HEK293 (cell line): Measurements from ENCODE around the gene TGFB1.

Source experiments
- CTCF ChIA-PET: fragments of 350-600 bp; formaldehyde crosslinking; extraction: SDS; loops from one replicate; lab custom pipeline; 2021; ENCODE audit warnings: antibody characterized with exemption; lab: Yijun Ruan, JAX
- POLR2A ChIA-PET: fragments of 300-600 bp; formaldehyde crosslinking; extraction: SDS; loops from one replicate; lab custom pipeline; 2020; ENCODE audit warnings: antibody characterized with exemption, inconsistent platforms; lab: Yijun Ruan, JAX
- H3K27ac ChIP-seq: fragments of 200-500 bp; sonication (Bioruptor generic); 2 replicates; pipeline ENCODE4 v1.5.1; 2014; ENCODE audit warnings: low read depth, low read length, control low read depth, inconsistent platforms; ENCODE audit errors: extremely low read depth
- H3K36me3 ChIP-seq, 2 experiments: fragments of 200-500 bp in 1 of 2; sonication (Bioruptor generic) in 1 of 2; 1 replicate in 1 of 2; 2 replicates in 1 of 2; pipeline ENCODE4 v1.5.1; 2014 to 2017; ENCODE audit warnings: inconsistent platforms in 2 of 2, low read length in 2 of 2; ENCODE audit not compliant: control insufficient read depth in 2 of 2, insufficient read depth in 1 of 2
- H3K4me1 ChIP-seq: fragments of 200-500 bp; sonication (Bioruptor generic); 2 replicates; pipeline ENCODE4 v1.5.1; 2014; ENCODE audit warnings: mild to moderate bottlenecking, low read length, inconsistent platforms; ENCODE audit not compliant: control insufficient read depth, insufficient read depth
- H3K4me3 ChIP-seq: 2 replicates; pipeline ENCODE4 v1.5.1; 2011; ENCODE audit warnings: low read depth, mild to moderate bottlenecking, control low read depth, low read length, moderate library complexity
- H3K9me3 ChIP-seq: fragments of 200-500 bp; sonication (Bioruptor generic); 2 replicates; pipeline ENCODE4 v1.5.1; 2014; ENCODE audit warnings: low read depth, low read length, inconsistent platforms; ENCODE audit not compliant: control insufficient read depth, insufficient read depth
- EGR2 ChIP-seq: fragments of 450-650 bp; formaldehyde crosslinking; IDR thresholded peaks from 2 replicates; pipeline ENCODE4 v1.5.1; 2016; ENCODE audit warnings: low read depth, missing biosample characterization, missing genetic modification characterization
- GLIS1 ChIP-seq: fragments of 450-650 bp; formaldehyde crosslinking; IDR thresholded peaks from 2 replicates; pipeline ENCODE4 v1.5.1; 2016; ENCODE audit warnings: missing biosample characterization, missing genetic modification characterization
- PATZ1 ChIP-seq: fragments of 450-650 bp; formaldehyde crosslinking; IDR thresholded peaks from 2 replicates; pipeline ENCODE4 v1.5.1; 2016; ENCODE audit warnings: missing biosample characterization, missing genetic modification characterization
- PRDM1 ChIP-seq: fragments of 450-650 bp; formaldehyde crosslinking; IDR thresholded peaks from 2 replicates; pipeline ENCODE4; 2016; ENCODE audit warnings: missing biosample characterization, missing genetic modification characterization
- SCRT2 ChIP-seq: fragments of 450-650 bp; formaldehyde crosslinking; IDR thresholded peaks from 2 replicates; pipeline ENCODE4 v1.5.1; 2016; ENCODE audit warnings: missing biosample characterization, missing genetic modification characterization
- SP7 ChIP-seq: fragments of 450-650 bp; formaldehyde crosslinking; IDR thresholded peaks from 2 replicates; pipeline ENCODE4 v1.5.1; 2016; ENCODE audit warnings: missing biosample characterization, missing genetic modification characterization
- ZBTB1 ChIP-seq: fragments of 450-650 bp; formaldehyde crosslinking; IDR thresholded peaks from 2 replicates; pipeline ENCODE4 v1.5.1; 2016; ENCODE audit warnings: missing biosample characterization, missing genetic modification characterization
- ZBTB11 ChIP-seq: fragments of 450-650 bp; formaldehyde crosslinking; conservative IDR thresholded peaks from 2 replicates; pipeline ENCODE4 v1.5.1; 2016; ENCODE audit warnings: low read depth, missing biosample characterization, missing genetic modification characterization
- ZBTB17 ChIP-seq: fragments of 450-650 bp; formaldehyde crosslinking; IDR thresholded peaks from 2 replicates; pipeline ENCODE4 v1.5.1; 2016; ENCODE audit warnings: missing biosample characterization, missing genetic modification characterization
- ZFHX2 ChIP-seq: fragments of 450-650 bp; formaldehyde crosslinking; conservative IDR thresholded peaks from 2 replicates; pipeline ENCODE4 v1.5.1; 2016; ENCODE audit warnings: missing biosample characterization, missing genetic modification characterization
- ZFP3 ChIP-seq: fragments of 450-650 bp; formaldehyde crosslinking; IDR thresholded peaks from 2 replicates; pipeline ENCODE4 v1.5.1; 2016; ENCODE audit warnings: low read depth, missing biosample characterization, missing genetic modification characterization
- ZNF112 ChIP-seq: fragments of 450-650 bp; formaldehyde crosslinking; IDR thresholded peaks from 2 replicates; pipeline ENCODE4 v1.5.0; 2017; ENCODE audit warnings: missing biosample characterization, missing genetic modification characterization
- ZNF157 ChIP-seq: fragments of 450-650 bp; formaldehyde crosslinking; IDR thresholded peaks from 2 replicates; pipeline ENCODE4 v1.5.1; 2016; ENCODE audit warnings: missing biosample characterization, missing genetic modification characterization
- ZNF184 ChIP-seq: fragments of 450-650 bp; IDR thresholded peaks from 2 replicates; pipeline ENCODE4 v1.5.1; 2018; ENCODE audit warnings: missing biosample characterization, mild to moderate bottlenecking, missing genetic modification characterization
- ZNF19 ChIP-seq: fragments of 450-650 bp; formaldehyde crosslinking; IDR thresholded peaks from 2 replicates; pipeline ENCODE4; 2016; ENCODE audit warnings: missing biosample characterization, missing genetic modification characterization, low read depth
- ZNF335 ChIP-seq: fragments of 450-650 bp; formaldehyde crosslinking; conservative IDR thresholded peaks from 2 replicates; pipeline ENCODE4 v1.5.1; 2016; ENCODE audit warnings: missing biosample characterization, missing genetic modification characterization
- ZNF341 ChIP-seq: fragments of 450-650 bp; formaldehyde crosslinking; IDR thresholded peaks from 2 replicates; pipeline ENCODE4; 2016; ENCODE audit warnings: low read depth, missing biosample characterization, missing genetic modification characterization
- ZNF600 ChIP-seq: fragments of 450-650 bp; formaldehyde crosslinking; IDR thresholded peaks from 2 replicates; pipeline ENCODE4 v1.5.1; 2016; ENCODE audit warnings: missing biosample characterization, missing genetic modification characterization
- ZNF623 ChIP-seq: fragments of 450-650 bp; formaldehyde crosslinking; IDR thresholded peaks from 2 replicates; pipeline ENCODE4 v1.5.1; 2016; ENCODE audit warnings: missing biosample characterization, missing genetic modification characterization
- ZNF792 ChIP-seq: fragments of 450-650 bp; formaldehyde crosslinking; IDR thresholded peaks from 2 replicates; pipeline ENCODE4 v1.5.1; 2016; ENCODE audit warnings: missing biosample characterization, missing genetic modification characterization
- ZNF837 ChIP-seq: fragments of 450-650 bp; formaldehyde crosslinking; IDR thresholded peaks from 2 replicates; pipeline ENCODE4 v1.5.1; 2016; ENCODE audit warnings: missing biosample characterization, missing genetic modification characterization
- TF ChIP-seq, protein P1 (sequence below): fragments of 450-650 bp; formaldehyde crosslinking; IDR thresholded peaks from 2 replicates; pipeline ENCODE4 v1.5.1; 2016; ENCODE audit warnings: missing biosample characterization, missing genetic modification characterization

TGFB1 gene

GRCh38 chr19:41353466-41354342, at the start of gene TGFB1 (continued):
- TF ChIP-seq PATZ1 (peak; percentile 93), ZBTB1 (tag by site-specific recombination) (no peak), GLIS1 (peak; percentile 95), ZNF600 (tag by site-specific recombination) (peak; percentile 53; the same call in 1 of the 2 replicates), PRDM1 (tag by site-specific recombination) (no peak), SCRT2 (no peak; the same call in none of the 2 replicates), ZNF341 (tag by site-specific recombination) (peak; percentile 89), ZNF335 (peak; percentile 76), ZFP3 (tag by site-specific recombination) (no peak), ZNF623 (tag by site-specific recombination) (no peak; the same call in 1 of the 2 replicates), ZNF184 (tag by site-specific recombination) (no peak; the same call in 1 of the 2 replicates), ZBTB17 (tag by site-specific recombination) (peak; percentile 50; the same call in 1 of the 2 replicates), EGR2 (tag by site-specific recombination) (peak; percentile 44), ZNF19 (tag by site-specific recombination) (no peak), ZBTB11 (tag by site-specific recombination) (no peak), ZNF112 (no peak), ZNF792 (tag by site-specific recombination) (no peak), ZNF837 (tag by site-specific recombination) (no peak), SP7 (tag by site-specific recombination) (peak; percentile 78)
- TF ChIP-seq, protein P1, sequence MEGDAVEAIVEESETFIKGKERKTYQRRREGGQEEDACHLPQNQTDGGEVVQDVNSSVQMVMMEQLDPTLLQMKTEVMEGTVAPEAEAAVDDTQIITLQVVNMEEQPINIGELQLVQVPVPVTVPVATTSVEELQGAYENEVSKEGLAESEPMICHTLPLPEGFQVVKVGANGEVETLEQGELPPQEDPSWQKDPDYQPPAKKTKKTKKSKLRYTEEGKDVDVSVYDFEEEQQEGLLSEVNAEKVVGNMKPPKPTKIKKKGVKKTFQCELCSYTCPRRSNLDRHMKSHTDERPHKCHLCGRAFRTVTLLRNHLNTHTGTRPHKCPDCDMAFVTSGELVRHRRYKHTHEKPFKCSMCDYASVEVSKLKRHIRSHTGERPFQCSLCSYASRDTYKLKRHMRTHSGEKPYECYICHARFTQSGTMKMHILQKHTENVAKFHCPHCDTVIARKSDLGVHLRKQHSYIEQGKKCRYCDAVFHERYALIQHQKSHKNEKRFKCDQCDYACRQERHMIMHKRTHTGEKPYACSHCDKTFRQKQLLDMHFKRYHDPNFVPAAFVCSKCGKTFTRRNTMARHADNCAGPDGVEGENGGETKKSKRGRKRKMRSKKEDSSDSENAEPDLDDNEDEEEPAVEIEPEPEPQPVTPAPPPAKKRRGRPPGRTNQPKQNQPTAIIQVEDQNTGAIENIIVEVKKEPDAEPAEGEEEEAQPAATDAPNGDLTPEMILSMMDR (tag by site-specific recombination) = peak; percentile 96

GRCh38 chr19:41402010-41402409, 48.3 kb upstream of the TGFB1 start:
- Histone ChIP-seq H3K4me1 (peaks cover 9% of the 10 kb centered on the region; the same call in 1 of the 2 replicates), H3K36me3 (no peaks in the 10 kb centered on the region), H3K4me3 (no peak overlapping the region), H3K27ac (no peak overlapping the region), H3K9me3 (no peaks in the 10 kb centered on the region)
- ChIA-PET POLR2A (no interaction called here), CTCF (interaction anchor here (0.9 to 1.2 kb wide), 2 partner anchors 31 to 34 kb away, joined by 3 to 5 read pairs; no protein-coding TSS in a partner anchor)
- TF ChIP-seq EGR2 (tag by site-specific recombination) (peak; percentile 62), ZFHX2 (tag by site-specific recombination) (peak; percentile 58), ZNF157 (tag by site-specific recombination) (no peak)
